Kidney (tissue), 14 donors: Measurements from ENCODE around the gene ASCL5. TPM values are rescaled to one million over a fixed set of nuclear protein-coding genes. Genes with fewer than 3 reads are reported as not detected.

Source experiments
- DNase-seq, 5 donors: peaks; one replicate each; pipeline ENCODE4 v3.0.0-alpha.2; 2013 to 2020
- FAIRE-seq: peaks from 2 replicates; lab custom pipeline; 2012; peaks lifted over from hg19 to GRCh38; lab: Jason Lieb, UNC
- H3K27ac ChIP-seq, 2 donors: one replicate each; pipeline ENCODE4 v1.7.0; 2013; ENCODE audit warnings: low read depth in 2 of 2, low read length in 2 of 2, inconsistent platforms in 1 of 2
- H3K27me3 ChIP-seq: one replicate; pipeline ENCODE4 v1.7.1; 2013; ENCODE audit warnings: low read length, inconsistent platforms; ENCODE audit not compliant: control insufficient read depth, insufficient read depth
- H3K36me3 ChIP-seq, 3 donors: one replicate each; pipeline versions ENCODE4 v1.7.0 to v1.7.1; 2013; ENCODE audit warnings: low read length in 3 of 3, control low read depth in 1 of 3, inconsistent platforms in 1 of 3; ENCODE audit not compliant: insufficient read depth in 3 of 3, control insufficient read depth in 2 of 3
- H3K4me1 ChIP-seq, 3 donors: one replicate each; pipeline versions ENCODE4 v1.7.0 to v1.7.1; 2013; ENCODE audit warnings: low read length in 3 of 3, inconsistent platforms in 1 of 3, low read depth in 1 of 3; ENCODE audit not compliant: control insufficient read depth in 2 of 3, insufficient read depth in 2 of 3
- H3K4me3 ChIP-seq, 3 donors: one replicate each; pipeline versions ENCODE4 v1.7.0 to v1.8.1; 2013; ENCODE audit warnings: low read length in 3 of 3, control low read depth in 1 of 3, inconsistent platforms in 1 of 3
- H3K9ac ChIP-seq, 3 donors: one replicate each; pipeline versions ENCODE4 v1.7.0 to v1.7.1; 2013; ENCODE audit warnings: low read length in 3 of 3, control low read depth in 1 of 3, inconsistent platforms in 1 of 3
- H3K9me3 ChIP-seq, 3 donors: one replicate each; pipeline versions ENCODE4 v1.7.0 to v1.7.1; 2013; ENCODE audit warnings: low read length in 3 of 3, control low read depth in 1 of 3, inconsistent platforms in 1 of 3; ENCODE audit not compliant: control insufficient read depth in 2 of 3, insufficient read depth in 1 of 3
- intact Hi-C: fragments of 100-400 bp; cut with DNase I; formaldehyde crosslinking; loops from one replicate; pipeline ENCODE4 v1.11.1; 2022
- polyA plus RNA-seq: library from polyadenylated mRNA; stranded (reverse); fragments of 350-450 nt; fragmentation: Illumina TruSeq; extraction: RNeasy Lipid Tissue Mini Kit (QIAGEN cat#74804); gene quantifications from one replicate; pipeline ENCODE4 v1.2.3, GENCODE V29; 2014; ENCODE audit warnings: low read depth, low replicate concordance; ENCODE audit not compliant: insufficient read depth
- total RNA-seq: library from RNA; stranded (reverse); fragmentation: NEBNext Ultra II Directional; extraction: Animal tissue kit (Norgen Biotek cat#: 25700); gene quantifications from one replicate; pipeline ENCODE4 v1.2.1, GENCODE V29; 2021
- TF ChIP-seq, protein P1 (sequence below): IDR thresholded peaks from 3 replicates; pipeline ENCODE4 v1.5.1; 2012; ENCODE audit warnings: mild to moderate bottlenecking, moderate library complexity, borderline replicate concordance; ENCODE audit not compliant: insufficient read depth; ENCODE audit errors: extremely low read depth
- donor health status: control.
- donor health status: control.
- donor health status: control.
- donor health status: control.
- donor health status: control.
- donor health status: DM: yes; HTN: yes; CAD: no.
- donor health status: Normal renal cell carcinoma (clear cell type).

Gene ASCL5
- total and polyA plus RNA-seq, 2 donors from 2014 or later = not detected

DNA sequence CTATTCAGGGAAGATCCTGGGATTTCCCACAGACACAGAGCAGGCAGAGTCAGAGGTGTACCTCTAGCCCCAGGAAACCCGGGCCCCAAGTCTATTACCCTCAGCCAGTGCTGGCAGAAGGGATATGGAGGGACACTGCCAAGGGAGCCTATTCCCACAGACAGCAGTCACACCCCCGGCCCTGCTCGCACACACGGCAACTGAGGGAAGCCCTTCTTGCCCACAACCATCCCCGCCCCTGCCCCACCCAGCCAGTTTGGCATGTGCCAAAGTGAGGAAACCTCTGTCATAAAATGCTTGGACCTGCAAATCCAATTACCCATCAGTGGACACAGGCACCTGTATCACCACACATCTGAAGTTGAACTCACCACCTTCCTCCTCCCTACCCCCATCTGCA lies 21.3 kb downstream of the ASCL5 start:
- FAIRE-seq = no peak
- Histone ChIP-seq H3K27me3 (no peaks in the 10 kb centered on the region), H3K9me3 (no peaks in the 10 kb centered on the region), H3K27ac (no peak overlapping the region), H3K4me1 (no peaks in the 10 kb centered on the region), H3K9ac (no peak overlapping the region), H3K36me3 (no peaks in the 10 kb centered on the region), H3K4me3 (no peak overlapping the region)
- DNase-seq = peak in 1 of 5 donors; percentile 51
- intact Hi-C loops = no loop called here
- TF ChIP-seq, protein P1, sequence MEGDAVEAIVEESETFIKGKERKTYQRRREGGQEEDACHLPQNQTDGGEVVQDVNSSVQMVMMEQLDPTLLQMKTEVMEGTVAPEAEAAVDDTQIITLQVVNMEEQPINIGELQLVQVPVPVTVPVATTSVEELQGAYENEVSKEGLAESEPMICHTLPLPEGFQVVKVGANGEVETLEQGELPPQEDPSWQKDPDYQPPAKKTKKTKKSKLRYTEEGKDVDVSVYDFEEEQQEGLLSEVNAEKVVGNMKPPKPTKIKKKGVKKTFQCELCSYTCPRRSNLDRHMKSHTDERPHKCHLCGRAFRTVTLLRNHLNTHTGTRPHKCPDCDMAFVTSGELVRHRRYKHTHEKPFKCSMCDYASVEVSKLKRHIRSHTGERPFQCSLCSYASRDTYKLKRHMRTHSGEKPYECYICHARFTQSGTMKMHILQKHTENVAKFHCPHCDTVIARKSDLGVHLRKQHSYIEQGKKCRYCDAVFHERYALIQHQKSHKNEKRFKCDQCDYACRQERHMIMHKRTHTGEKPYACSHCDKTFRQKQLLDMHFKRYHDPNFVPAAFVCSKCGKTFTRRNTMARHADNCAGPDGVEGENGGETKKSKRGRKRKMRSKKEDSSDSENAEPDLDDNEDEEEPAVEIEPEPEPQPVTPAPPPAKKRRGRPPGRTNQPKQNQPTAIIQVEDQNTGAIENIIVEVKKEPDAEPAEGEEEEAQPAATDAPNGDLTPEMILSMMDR = no peak

DNA sequence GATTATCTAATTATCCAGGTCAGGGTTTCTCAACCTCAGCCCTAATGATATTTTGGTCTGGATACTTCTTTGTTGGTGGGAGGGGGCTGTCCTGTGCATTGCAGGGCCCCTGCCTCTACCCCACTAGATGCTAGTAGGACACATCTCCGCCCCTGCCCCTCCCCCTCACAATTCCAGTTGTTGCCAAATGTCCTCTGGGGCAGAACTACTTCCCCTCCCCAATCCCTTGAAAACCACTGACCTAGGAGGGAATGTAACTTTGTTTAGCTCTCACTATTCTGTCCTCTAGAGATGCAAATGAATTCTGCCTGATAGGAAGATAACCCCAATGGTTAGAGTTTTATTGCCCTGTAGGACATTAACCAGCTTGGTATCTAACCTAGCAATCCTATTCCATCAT lies 22.8 kb downstream of the ASCL5 start:
- Histone ChIP-seq H3K9me3 (no peaks in the 10 kb centered on the region), H3K27me3 (no peaks in the 10 kb centered on the region), H3K27ac (no peak overlapping the region), H3K9ac (no peak overlapping the region), H3K36me3 (no peaks in the 10 kb centered on the region), H3K4me3 (no peak overlapping the region), H3K4me1 (no peaks in the 10 kb centered on the region)
- intact Hi-C loops = no loop called here
- no peak for DNase-seq
- TF ChIP-seq, protein P1 = no peak
- no peak for FAIRE-seq

DNA sequence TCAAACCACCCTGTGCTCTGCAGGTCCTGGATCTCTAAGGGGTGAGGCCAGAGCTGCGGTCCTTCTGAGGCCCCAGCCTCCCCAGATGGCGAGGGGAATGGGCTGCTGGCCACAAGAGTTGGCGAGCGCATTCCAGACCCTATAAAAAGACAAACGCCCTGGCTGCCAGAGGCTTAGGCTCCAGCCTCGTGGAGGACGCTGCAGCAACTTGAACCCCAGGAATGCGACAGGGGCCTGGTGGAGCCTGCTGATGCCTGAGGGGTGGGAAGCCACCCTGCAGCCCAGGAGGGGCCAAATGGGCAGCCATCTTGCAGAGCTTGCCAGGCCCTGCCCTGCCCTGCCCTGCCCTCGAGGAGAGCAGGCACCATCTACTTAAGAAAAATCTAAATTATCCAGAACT lies 23.3 kb downstream of the ASCL5 start:
- no peak overlapping the region for H3K4me3 ChIP-seq
- intact Hi-C loops = no loop called here
- no peaks in the 10 kb centered on the region for H3K9me3 ChIP-seq
- no peaks in the 10 kb centered on the region for H3K4me1 ChIP-seq
- H3K9ac ChIP-seq = no peak overlapping the region
- TF ChIP-seq, protein P1 = no peak
- H3K27ac ChIP-seq = no peak overlapping the region
- H3K36me3 ChIP-seq = no peaks in the 10 kb centered on the region
- FAIRE-seq = no peak
- no peaks in the 10 kb centered on the region for H3K27me3 ChIP-seq
- DNase-seq = no peak
